Measurements from ENCODE around the gene TRHDE. TPM values are rescaled to one million over a fixed set of nuclear protein-coding genes. Genes with fewer than 3 reads are reported as not detected.

The TRHDE gene
- total RNA-seq, 4 donors from 2014 or later: 0.49 to 5.8 (median 1.1) TPM

- H3K4me3 ChIP-seq (ENCODE audit: low read depth, poor library complexity, severe bottlenecking): no peak overlapping the region
- 22 to 28% methylated on average over 5 of the region's 5 CpGs for WGBS, 2 donors
- no peak for TF ChIP-seq POLR2A (IDR thresholded peaks at IDR 0.05)
- TF ChIP-seq, protein P1, sequence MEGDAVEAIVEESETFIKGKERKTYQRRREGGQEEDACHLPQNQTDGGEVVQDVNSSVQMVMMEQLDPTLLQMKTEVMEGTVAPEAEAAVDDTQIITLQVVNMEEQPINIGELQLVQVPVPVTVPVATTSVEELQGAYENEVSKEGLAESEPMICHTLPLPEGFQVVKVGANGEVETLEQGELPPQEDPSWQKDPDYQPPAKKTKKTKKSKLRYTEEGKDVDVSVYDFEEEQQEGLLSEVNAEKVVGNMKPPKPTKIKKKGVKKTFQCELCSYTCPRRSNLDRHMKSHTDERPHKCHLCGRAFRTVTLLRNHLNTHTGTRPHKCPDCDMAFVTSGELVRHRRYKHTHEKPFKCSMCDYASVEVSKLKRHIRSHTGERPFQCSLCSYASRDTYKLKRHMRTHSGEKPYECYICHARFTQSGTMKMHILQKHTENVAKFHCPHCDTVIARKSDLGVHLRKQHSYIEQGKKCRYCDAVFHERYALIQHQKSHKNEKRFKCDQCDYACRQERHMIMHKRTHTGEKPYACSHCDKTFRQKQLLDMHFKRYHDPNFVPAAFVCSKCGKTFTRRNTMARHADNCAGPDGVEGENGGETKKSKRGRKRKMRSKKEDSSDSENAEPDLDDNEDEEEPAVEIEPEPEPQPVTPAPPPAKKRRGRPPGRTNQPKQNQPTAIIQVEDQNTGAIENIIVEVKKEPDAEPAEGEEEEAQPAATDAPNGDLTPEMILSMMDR (IDR thresholded peaks at IDR 0.05): no peak
- peak in 1 of 2 donors; percentile 21 for DNase-seq (ENCODE audit: low spot score in 2 of 2)
- intact Hi-C loops (cut with DNase I; ENCODE audit: low total_unique reads): no loop called here
These were observed 74.3 kb downstream of the TRHDE start for GRCh38 chr12:72346363-72346944.

DNA sequence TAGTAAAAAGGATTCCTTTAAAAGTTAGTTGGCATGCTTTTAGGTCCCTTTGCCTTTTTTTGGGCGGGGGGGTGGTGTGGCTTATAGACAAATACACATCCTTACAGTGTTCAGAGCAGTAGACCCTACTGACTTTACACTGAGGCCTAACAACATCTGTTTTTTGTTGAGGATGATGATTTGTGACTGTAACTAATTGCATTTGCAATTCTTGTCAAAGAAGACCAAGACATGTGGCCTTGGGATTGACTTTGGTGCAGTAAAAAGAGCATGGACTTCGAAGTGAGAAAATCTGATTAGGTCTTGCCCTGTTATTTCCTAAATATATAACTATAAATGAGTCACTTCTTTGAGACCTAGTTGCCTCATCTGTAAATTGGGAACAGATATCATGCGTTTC, 77.3 kb downstream of the TRHDE start:
- intact Hi-C loops (cut with DNase I; ENCODE audit: low total_unique reads): no loop called here
- no peak for TF ChIP-seq POLR2A (IDR thresholded peaks at IDR 0.05)
- TF ChIP-seq, protein P1 (IDR thresholded peaks at IDR 0.05): no peak
- WGBS, 2 donors: 47 to 58% methylated on average over 3 of the region's 3 CpGs
- no peak for DNase-seq (ENCODE audit: low spot score in 2 of 2)
- no peak overlapping the region for H3K4me3 ChIP-seq (ENCODE audit: low read depth, poor library complexity, severe bottlenecking)

GRCh38 chr12:72359416-72359815, 87.2 kb downstream of the TRHDE start:
- intact Hi-C loops (cut with DNase I; ENCODE audit: low total_unique reads): no loop called here
- no peak overlapping the region for H3K4me3 ChIP-seq (ENCODE audit: low read depth, poor library complexity, severe bottlenecking)
- no peak for DNase-seq (ENCODE audit: low spot score in 2 of 2)
- 84 to 92% methylated on average over 3 of the region's 3 CpGs for WGBS, 2 donors
- TF ChIP-seq, protein P1 (IDR thresholded peaks at IDR 0.05): no peak
- no peak for TF ChIP-seq POLR2A (IDR thresholded peaks at IDR 0.05)

DNA sequence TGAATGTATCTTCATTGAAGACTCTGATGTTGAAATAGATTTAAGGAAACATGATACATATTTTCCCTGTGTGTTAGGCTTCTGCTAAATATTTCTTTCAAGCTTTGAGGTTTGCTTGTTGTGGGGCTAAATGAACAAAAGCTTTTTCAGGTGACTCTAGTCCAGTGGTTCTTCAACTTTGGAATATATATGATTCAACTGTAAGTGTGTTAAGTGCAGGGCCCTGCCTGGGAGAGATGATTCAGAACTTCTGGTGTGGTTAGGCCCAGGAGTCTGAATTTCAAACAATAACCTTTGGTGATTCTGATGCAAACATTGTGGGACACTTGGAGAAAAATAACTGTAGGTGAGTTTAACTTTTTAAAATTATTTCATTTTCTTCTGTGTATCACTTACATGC, 93.0 kb downstream of the TRHDE start:
- no peak for DNase-seq (ENCODE audit: low spot score in 2 of 2)
- no peak overlapping the region for H3K4me3 ChIP-seq (ENCODE audit: low read depth, poor library complexity, severe bottlenecking)
- intact Hi-C loops (cut with DNase I; ENCODE audit: low total_unique reads): no loop called here
- no peak for TF ChIP-seq POLR2A (IDR thresholded peaks at IDR 0.05)
- TF ChIP-seq, protein P1 (IDR thresholded peaks at IDR 0.05): no peak

DNA sequence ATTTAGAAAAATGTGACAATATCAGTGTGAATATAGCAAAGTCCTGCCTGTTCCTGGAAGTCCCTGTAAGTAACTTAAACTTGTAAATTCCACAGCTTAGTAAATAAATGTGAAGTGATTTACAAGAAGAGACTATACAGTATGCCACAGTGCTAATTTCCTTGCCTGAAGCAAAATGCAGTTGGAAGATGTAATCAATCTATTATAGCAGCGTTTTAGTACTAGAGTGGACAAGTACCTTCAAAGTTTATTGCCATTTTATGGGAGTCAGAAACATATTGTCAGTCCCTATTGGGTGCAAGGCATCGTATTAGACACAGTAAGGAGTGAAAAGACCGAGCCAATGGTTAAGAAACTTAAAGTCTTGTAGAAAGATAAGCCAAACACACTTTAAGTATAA, 94.1 kb downstream of the TRHDE start:
- intact Hi-C loops (cut with DNase I; ENCODE audit: low total_unique reads): no loop called here
- no peak for DNase-seq (ENCODE audit: low spot score in 2 of 2)
- 53 to 57% methylated on average over 3 of the region's 3 CpGs for WGBS, 2 donors
- TF ChIP-seq POLR2A (IDR thresholded peaks at IDR 0.05): no peak
- TF ChIP-seq, protein P1 (IDR thresholded peaks at IDR 0.05): no peak
- H3K4me3 ChIP-seq (ENCODE audit: low read depth, poor library complexity, severe bottlenecking): no peak overlapping the region

DNA sequence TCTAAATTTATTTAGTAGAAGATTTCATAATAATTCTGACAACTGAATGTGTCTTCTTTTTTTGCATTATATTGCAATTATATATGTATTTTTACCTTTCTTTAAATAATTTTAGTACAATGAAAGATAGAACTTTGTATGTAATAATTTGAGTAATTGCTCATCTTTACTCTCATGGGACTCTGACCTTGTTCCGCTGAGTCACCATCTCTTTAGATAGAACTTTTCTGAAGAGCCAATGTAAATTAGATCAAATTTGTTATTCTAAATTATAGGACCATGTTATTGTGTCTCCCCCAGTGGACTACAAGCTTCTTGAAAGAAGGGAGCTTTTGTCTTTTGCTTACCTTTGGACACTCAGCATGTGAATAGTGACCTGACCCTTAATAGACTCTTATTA, 96.1 kb downstream of the TRHDE start:
- H3K4me3 ChIP-seq (ENCODE audit: low read depth, poor library complexity, severe bottlenecking): no peak overlapping the region
- DNase-seq (ENCODE audit: low spot score in 2 of 2): no peak
- WGBS, 2 donors: 89 to 93% methylated on average over 1 of the region's 1 CpG
- intact Hi-C loops (cut with DNase I; ENCODE audit: low total_unique reads): no loop called here
- TF ChIP-seq, protein P1 (IDR thresholded peaks at IDR 0.05): no peak
- no peak for TF ChIP-seq POLR2A (IDR thresholded peaks at IDR 0.05)

Measured in lower leg skin (tissue), 4 donors.